ENCODE data around the gene TACC2.

DNA sequence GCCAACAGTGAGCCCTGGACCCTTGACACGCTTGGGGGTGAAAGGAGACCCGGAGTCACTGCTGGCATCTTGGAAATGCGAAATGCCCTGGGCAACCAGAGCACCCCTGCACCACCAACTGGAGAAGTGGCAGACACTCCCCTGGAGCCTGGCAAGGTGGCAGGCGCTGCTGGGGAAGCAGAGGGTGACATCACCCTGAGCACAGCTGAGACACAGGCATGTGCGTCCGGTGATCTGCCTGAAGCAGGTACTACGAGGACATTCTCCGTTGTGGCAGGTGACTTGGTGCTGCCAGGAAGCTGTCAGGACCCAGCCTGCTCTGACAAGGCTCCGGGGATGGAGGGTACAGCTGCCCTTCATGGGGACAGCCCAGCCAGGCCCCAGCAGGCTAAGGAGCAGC is 98.5 kb downstream of the TACC2 start:
- TF ChIP-seq, protein P1, sequence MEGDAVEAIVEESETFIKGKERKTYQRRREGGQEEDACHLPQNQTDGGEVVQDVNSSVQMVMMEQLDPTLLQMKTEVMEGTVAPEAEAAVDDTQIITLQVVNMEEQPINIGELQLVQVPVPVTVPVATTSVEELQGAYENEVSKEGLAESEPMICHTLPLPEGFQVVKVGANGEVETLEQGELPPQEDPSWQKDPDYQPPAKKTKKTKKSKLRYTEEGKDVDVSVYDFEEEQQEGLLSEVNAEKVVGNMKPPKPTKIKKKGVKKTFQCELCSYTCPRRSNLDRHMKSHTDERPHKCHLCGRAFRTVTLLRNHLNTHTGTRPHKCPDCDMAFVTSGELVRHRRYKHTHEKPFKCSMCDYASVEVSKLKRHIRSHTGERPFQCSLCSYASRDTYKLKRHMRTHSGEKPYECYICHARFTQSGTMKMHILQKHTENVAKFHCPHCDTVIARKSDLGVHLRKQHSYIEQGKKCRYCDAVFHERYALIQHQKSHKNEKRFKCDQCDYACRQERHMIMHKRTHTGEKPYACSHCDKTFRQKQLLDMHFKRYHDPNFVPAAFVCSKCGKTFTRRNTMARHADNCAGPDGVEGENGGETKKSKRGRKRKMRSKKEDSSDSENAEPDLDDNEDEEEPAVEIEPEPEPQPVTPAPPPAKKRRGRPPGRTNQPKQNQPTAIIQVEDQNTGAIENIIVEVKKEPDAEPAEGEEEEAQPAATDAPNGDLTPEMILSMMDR (IDR thresholded peaks at IDR 0.05; ENCODE audit: insufficient read depth, low read length, poor library complexity, severe bottlenecking) = no peak
- TF ChIP-seq EZH2phosphoT487 (conservative IDR thresholded peaks at IDR 0.05; ENCODE audit: low read length) = no peak
